NCI-H526 treated with DMSO at 0.1 percent for 48 hours (cell line): Measurements from ENCODE around the gene SOWAHD.
"Not testable (repeated sequence)": the region's sequence is repeated elsewhere in the genome, so short reads cannot be mapped to it uniquely, and the experiment has no call there.

Source experiments
- DNase-seq: peaks from one replicate; lab custom pipeline; 2025; lab: John Stamatoyannopoulos, UW

SOWAHD gene, protein sequence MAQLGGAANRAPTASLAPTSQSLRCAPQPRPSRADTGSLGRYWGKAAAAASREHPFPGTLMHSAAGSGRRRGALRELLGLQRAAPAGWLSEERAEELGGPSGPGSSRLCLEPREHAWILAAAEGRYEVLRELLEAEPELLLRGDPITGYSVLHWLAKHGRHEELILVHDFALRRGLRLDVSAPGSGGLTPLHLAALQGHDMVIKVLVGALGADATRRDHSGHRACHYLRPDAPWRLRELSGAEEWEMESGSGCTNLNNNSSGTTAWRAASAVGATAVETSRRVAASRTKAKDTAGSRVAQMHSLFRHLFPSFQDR

DNA sequence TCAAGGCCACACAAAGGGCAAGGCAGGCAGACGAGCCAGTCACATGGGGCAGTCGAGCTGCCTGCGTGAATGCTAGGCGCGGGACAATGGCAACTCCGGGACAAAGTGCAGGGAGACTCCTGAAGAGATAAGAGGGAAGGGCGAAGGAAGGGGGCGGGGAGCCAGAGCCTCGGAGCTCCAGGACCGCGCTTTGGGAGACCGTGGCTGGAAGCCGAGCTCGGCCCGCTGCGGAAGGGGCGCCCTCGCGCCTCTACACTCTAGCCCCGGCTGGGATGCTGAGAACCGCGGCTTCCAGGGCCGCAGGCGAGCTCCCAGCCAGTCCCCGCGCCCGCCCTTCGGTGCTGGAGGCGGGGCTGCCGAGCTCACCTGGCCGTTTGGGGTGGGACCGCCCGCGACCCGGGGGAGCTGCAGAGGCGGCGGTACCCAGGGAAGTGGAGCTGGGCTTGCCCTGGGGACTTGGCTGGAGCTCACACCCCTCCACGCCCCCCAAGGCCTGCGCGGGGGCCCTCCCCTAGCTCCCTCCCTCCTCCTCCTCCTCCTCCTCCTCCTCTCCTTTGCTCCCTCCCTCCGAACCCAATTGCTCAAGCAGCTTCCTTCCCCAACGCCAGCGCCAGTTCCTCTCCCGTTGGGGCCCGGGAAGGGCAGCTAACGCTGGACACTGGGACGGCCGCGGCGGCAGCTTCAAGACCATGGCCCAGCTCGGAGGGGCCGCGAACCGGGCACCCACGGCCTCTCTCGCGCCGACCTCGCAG lies at the start of gene SOWAHD:
Gene SOWAHD, plus strand, starts transcription at position 610 of the 752 bp plus-strand sequence. Its CDS starts 80 bp downstream, at position 690.
- DNase-seq: peak; percentile 30

DNA sequence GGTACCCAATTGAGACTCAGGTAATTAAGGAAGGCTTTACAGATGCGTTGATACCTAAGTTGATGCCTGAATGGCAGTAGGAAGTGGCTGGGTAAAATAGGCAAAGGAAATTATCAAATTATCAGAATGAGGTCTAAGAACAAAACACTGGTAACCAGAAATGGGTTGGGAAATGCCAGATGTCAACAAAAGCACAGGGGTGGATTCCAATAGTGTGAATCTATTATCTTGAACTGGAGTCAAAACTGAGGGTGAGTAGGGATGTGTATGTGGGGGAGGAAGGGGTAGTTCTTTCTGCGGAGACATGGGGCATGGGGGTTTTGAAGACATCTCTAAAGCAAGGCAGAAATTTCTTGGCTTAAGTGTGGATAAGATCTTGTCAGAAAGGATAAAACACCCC lies 49.5 kb upstream of the SOWAHD start:
- no peak for DNase-seq

DNA sequence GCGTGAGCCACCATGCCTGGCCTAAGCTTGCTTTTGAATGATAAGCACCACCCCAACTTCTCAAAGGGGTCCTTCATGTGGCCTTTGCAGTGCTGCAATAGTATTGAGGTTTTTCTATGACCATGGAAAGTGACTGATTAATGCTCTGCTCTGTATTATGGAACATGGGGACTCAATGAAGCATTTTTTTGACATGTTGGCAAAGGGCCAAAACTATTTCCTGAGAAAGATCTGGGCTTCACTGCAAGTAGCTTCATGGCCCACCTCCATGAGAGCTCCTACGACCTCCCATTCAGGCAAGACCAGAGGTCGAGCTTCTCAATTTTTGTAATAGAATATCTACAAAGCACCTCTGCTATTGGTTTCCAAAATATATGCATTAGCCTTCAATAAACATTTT lies 48.8 kb upstream of the SOWAHD start:
- DNase-seq: no peak

DNA sequence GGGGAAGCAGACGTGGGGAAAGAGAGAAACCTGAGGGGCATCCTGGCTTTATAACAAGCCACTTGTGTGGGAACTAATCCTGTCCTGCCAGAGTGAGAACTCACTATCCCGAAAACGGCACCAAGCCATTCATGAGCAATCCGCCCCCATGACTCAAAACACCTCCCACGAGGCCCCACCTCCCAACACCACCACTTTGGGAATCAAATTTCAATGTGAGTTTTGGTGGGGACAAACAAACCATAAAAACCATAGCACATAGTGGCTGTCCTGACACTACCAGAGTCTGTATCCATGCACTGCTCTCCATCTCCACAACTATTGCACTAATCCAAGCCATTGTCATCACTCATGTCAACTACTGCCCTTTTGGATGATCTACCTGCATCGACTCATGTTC lies 36.9 kb upstream of the SOWAHD start:
- DNase-seq: no peak

DNA sequence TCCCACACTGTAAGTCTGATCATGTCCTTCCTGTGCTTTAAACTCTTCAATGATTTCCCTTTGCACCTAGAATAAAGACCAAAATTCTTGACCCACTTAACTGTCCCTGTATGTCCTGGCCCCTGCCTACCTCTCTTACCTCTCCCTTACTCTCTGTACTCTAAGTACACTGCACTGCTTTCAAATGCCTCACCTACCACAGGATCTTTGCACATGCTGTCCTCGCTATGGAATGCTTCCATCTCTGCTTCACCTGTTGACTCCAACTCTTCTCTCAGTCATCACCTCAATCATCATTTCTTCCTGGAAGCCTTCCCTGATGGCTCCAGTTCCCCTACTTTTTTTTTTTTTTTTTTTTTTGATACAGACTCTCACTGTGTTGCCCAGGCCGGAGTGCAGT lies 36.5 kb upstream of the SOWAHD start:
- DNase-seq: no peak

DNA sequence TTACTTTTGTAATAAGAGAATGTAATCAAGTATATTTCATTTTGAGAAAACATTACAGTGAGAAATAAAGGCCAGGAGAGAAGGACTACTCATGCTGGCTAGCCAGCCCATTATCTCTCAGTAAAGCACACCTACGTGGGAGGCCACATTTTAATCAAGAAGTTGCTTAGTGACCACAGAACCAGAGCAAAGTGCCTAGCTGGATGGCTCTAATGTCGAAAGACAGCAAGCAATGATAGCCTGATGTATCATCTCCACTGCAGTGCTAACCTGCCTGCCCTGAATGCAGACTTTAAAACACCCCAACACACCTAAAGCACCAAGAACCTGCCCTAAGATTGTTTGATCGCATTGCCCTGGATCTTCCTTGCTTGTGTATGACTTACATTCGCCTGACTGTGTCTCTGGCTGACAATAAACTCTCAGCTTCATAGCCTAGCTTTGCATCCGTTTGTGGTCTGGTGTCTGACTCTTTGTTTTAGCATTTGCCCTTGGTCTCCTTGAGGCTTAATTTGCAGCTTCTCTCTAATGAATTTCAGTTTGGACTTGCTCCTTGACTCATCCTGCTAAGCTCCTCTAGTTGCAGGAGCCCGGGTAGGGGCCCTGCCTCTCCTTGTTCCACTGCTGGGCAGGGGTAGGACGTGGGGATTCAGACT lies 31.4 kb upstream of the SOWAHD start:
- no peak for DNase-seq

DNA sequence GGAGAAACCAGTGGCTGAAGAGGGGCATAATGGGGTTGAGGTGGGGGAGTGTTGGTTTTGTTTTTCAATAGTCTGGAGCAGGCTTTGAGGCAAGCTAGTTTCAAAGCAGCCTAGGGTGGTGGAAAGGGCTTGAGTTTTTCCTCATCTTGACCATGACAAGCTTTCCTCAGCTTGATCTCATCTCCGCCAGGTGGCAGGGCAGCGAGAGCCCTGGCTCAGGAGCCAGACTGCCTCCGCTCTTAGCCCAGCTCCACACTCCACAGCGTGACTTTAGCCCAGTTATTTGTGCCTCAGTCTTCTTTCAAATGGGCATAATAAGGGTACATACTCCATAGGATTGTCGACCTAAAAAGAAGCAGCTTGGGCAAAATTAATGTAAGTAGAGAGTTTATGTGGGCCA lies 29.9 kb upstream of the SOWAHD start:
- no peak for DNase-seq

DNA sequence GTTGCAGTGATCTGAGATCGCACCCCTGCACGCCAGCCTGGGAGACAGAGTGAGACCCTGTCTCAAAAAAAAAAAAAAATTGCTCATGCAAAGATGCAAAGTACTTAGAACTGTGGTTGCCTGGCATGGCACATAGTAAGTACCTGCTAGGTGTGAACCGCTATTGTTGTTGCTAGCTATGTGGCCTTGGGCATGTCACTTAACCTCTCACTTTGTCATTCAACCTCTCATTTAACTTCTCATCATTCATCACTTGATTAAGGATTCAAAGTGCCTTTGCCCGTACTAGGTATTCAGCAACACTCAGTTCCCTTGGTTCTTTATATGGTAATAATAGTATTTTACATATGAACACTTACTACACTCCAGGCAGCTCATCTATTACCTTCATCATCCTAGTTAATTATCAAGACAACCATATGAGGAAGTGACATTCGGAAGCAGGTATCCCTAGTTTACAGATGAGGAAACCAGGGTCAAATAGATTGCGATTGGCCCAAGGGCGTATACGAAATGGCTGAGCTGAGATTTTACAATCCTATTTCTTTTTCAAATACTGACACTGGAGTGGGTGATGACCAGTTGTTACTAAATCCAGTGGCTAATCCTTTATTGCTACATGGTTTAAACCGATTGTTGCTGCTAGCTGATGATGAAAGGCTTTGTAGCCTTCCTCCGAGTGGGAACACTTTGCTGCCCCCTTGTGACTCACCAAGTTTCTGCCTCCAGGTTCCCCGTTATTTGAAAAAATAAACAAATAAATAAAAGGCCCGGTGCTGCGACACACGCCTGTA lies 28.8 kb upstream of the SOWAHD start:
- peak; percentile 44 for DNase-seq

DNA sequence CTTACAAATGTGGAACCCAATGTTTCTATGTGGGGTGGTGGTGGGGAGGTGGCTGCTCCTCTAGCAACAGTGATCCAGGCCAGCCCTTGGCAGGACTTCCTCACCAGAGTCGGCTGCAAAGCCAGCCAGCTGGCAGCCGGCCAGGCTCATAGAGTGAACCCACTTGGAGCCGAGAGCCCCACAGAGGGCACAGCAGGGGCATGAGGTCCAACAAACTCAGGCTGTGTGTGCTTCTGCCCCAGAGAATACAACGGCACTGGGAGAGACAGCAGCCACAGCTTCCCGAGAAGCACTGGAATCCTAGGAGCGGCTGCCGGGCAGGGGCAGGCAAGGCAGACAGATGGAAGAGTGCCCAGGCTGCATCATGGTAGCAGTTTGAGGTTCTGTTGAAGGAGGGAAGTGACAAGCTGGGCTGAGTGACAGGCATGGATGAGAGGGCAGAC lies 23.5 kb upstream of the SOWAHD start:
- DNase-seq: no peak

DNA sequence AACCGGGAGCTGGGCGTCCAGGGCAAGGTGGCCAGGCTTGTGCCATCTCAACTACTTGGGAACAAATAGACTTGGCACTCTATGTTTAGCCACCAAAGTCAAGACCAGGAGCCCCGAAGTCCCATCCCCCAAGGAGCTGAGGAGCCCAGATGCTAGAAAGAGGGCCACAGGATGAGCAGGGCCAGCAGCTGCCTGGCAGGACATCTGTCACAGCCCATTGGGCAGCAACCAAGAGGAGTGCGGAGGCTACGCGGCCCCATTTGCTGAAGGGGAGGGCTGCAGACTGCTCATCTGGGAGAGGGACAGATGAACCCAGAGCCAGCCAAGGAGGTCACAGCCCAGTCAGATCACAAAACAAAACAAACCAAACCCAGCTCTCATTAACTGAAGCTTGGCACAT lies 22.9 kb upstream of the SOWAHD start:
- no peak for DNase-seq

DNA sequence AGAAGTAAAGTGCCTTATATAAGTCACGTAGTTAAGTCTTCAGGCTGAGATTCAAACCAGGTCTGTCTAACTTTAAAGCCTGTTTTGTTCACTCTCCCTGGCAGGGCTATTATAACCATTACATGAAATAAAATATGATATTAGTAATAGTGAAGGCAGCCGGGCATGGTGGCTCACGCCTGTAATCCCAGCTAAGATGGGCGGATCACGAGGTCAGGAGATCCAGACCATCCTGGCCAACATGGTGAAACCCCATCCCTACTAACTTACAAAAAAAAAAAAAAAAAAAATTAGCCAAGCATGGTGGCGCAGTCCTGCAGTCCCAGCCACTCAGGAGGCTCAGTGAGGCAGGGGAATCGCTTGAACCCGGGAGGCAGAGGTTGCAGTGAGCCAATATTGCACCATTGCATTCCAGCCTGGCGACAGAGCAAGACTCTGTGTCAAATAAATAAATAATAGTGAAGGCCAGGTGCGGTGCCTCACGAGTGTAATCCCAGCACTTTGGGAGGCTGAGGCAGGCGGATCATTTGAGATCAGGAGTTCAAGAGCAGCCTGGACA lies 22.1 kb upstream of the SOWAHD start:
- DNase-seq: no peak

DNA sequence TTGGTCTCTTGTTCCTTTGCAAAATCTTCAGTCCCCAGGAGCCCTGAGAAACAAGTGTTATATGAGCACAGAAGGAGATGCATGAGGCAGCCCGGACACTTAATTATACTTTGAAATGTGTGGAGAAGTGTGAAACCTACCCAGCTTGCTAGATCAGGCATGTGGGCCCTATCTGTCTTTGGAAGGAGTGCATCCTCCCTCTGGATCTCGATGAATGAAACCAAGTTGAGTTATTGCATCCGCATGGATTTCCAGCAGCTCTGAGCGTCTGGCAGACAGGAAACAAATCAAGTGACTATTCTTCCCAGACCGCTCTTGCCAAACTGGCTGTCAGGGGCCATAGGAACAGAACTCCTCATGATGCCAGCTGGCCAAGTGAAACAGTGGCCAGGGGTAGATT lies 19.6 kb upstream of the SOWAHD start:
- no peak for DNase-seq

DNA sequence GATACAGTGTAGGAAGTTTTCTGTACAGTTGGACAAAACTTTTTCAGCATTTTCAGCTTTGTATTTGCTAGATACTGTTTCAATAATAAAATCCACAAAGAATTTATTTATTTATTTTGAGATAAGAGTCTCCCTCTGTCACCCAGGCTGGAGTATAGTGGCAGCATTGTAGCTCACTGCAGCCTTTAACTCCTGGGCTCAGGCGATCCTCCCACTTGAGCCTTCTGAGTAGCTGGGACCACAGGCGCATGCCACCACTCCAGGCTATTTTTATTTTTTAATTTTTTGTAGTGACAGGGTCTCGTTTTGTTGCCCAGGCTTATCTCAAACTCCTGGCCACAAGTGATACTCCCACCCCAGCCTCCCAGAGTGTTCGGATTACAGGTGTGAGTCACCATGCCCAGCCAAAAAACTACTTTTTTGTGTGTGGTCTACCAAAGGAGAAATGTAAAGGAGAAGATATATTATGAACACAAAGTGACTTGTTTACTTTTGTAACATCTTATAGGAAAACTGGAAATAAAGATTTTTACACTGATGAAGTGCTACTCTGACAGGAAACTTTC lies 13.0 kb upstream of the SOWAHD start:
- DNase-seq: no peak

DNA sequence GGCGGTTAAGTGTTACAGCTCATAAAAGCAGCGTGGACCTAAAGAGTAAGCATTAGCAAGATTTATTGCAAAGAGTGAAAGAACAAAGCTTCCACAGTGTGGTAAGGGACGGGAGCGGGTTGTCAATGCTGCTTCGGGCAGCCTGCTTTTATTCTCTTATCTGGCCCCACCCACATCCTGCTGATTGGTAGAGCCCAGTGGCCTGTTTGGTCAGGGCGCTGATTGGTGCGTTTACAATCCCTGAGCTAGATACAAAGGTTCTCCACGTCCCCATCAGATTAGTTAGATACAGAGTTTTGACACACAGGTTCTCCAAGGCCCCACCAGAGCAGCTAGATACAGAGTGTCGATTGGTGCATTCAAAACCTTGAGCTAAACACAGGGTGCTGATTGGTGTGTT lies 8.3 kb upstream of the SOWAHD start:
- not testable (repeated sequence) for DNase-seq

DNA sequence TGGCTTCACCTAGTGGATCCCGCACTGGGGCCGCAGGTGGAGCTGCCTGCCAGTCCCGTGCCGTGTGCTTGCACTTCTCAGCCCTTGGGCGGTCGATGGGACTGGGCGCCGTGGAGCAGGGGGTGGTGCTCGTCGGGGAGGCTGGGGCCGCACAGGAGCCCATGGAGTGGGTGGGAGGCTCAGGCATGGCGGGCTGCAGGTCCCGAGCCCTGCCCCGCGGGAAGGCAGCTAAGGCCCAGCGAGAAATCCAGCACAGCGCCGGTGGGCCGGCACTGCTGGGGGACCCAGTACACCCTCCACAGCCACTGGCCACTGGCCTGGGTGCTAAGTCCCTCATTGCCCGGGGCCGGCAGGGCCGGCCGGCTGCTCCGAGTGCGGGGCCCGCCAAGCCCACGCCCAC lies 7.6 kb upstream of the SOWAHD start:
- not testable (repeated sequence) for DNase-seq

DNA sequence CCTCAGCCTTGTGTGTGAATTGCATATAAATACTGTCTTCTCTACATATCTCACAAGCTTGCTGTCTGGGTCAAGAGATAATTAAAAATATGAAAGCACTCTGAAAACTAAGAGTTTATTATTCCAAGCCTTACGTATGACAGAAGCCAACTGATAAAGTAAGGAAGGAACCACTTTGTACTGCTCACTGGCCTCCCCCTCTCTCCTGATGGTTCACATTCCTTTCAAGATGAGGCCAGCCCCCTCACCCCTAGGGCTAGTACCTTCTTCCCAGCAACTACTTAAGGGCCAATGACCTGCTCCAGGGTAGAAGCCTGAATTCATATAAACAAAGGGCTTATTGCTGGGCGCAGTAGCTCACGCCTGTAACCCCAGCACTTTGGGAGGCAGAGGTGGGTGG lies 5.4 kb upstream of the SOWAHD start:
- DNase-seq: no peak

DNA sequence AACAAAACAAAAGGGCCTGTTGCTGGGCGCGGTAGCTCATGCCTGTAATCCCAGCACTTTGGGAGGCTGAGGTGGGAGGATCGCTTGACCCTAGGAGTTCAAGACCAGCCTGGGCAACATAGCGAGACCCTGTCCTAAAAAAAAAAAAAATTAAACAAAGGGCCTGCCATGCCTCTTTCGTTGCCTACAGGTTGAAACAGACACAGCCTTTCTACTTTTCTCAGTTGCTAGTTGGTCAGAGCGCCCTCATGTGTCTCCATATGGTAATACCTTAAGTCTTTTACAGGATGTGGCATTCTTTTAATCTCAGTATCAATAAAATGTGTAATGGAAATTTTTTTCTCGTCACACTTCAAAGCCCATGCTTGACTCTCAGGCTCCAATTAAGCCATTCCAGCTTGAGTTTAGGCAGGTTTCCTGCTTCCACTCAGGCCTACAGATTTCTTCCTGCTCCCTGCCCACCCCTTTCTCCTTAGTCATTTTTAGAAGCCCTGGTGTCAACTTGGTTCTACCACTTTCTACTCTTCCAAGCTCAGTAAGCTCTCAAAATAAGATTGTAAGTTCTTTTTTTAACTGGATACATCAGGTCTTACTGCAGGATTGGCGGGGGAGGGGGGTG lies 4.6 kb upstream of the SOWAHD start:
- peak; percentile 3 for DNase-seq

DNA sequence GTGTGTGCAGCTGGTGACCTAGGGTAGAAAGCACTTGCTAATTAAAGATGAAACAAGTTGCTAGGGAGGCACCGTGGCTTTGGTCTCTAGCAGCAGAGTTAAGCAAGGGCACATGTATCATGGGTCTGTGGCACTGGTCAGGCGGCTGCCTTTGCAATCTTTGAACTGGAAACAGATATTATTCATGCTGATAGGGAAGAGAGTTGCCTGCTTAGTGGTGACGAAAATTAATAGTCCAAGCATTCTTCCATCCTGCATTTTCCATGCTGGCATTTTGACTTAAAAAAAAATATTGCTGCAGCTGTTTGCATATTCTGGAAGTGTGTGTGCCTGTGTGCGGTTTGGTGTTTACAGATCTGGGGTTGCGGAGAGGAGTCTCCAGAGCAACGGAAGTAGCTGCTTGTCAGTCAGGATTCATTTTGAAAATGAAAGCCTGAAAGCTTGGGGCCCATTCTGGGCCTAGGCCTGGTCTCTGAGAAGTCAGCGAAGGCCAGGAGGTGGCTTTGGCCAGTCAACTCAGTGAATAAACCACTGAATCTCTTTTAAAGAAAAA lies 2.3 kb upstream of the SOWAHD start:
- DNase-seq: peak; percentile 28

DNA sequence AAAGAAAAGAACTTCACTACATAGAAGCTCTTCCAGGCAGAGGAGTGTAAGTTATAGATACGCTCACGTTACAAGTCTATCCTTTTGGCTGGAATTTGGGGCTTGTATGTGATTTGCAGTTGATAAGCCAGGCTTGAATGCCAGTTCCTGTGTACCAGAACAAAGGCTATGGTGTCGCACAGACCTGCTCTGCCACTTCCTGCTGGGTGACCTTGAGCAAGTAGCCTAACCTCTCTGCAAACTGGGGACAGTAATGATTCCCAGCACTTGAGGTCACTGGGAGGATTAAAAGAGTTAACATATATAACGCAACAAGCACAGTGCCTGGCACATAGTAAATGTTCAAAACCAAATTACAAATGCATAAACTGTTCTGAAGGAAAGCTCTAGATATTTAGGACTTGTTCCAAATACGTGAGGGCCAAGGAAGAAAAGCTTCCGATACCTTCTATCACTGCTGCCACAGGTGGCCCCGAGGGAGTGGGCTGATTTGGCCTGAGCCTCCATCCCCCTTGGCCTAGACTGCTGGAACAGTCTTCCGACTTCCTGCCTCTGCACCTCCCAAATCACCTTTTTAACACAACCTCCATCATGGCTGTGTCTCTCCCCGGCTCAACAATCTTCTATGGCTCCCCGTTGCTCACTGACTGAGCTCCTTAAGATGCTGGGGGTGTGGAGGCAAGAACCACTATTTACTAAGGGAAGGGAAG lies 1.3 kb upstream of the SOWAHD start:
- no peak for DNase-seq

DNA sequence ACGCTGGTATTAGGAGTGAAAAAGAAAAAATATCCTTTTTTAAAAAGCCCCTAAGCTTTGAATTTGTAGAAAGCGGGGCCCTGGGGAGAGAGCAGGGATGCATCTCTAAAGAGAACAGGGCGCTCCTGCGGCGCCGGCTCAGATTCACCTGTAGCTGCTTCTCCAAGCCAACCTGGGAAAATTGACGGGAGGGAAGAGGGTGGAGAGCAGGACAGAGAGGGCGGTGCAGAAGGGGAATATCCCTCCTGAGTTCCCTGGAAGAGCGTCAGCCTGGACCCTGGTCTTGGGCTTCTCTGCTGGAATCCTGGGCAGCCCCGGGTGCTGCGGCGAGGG lies 776 bp upstream of the SOWAHD start:
- DNase-seq: no peak
